ENCODE data around the gene HBQ1.
"Not testable (repeated sequence)": the region's sequence is repeated elsewhere in the genome, so short reads cannot be mapped to it uniquely, and the experiment has no call there.

HBQ1 gene

GRCh38 chr16:167122-167690 lies 13.1 kb upstream of the HBQ1 start:
- H3K4me2 ChIP-seq (ENCODE audit: insufficient read depth, low read length): no peak overlapping the region
- no peak overlapping the region for H2AFZ ChIP-seq (ENCODE audit: low read depth, low read length)
- H3K9ac ChIP-seq (ENCODE audit: low read depth, low read length): no peak overlapping the region
- no peaks in the 10 kb centered on the region for H3K4me1 ChIP-seq (ENCODE audit: insufficient read depth, low read length)
- H4K20me1 ChIP-seq (ENCODE audit: insufficient read depth, low read length): no peaks in the 10 kb centered on the region; the same call in 1 of the 2 replicates
- no peak for ATAC-seq (ENCODE audit: insufficient read depth, low read depth)
- H3K27me3 ChIP-seq (ENCODE audit: insufficient read depth, low read length, poor library complexity): no peaks in the 10 kb centered on the region
- H3K36me3 ChIP-seq (ENCODE audit: insufficient read depth, low read length): no peaks in the 10 kb centered on the region
- no peak for DNase-seq
- H3K9me3 ChIP-seq (ENCODE audit: insufficient read depth, low read length, severe bottlenecking): no peaks in the 10 kb centered on the region
- H3K27ac ChIP-seq (ENCODE audit: low read length): no peak overlapping the region
- TF ChIP-seq CTCF (IDR thresholded peaks at IDR 0.05; ENCODE audit: borderline replicate concordance, extremely low read depth, low read length, poor library complexity, severe bottlenecking) (no peak), EZH2 (IDR thresholded peaks at IDR 0.05; ENCODE audit: borderline replicate concordance, low read depth, low read length, severe bottlenecking) (no peak)
- H3K4me3 ChIP-seq (ENCODE audit: low read depth in 1 of 2, low read length in 2 of 2): no peak overlapping the region
- H3K79me2 ChIP-seq (ENCODE audit: insufficient read depth, low read length): no peaks in the 10 kb centered on the region

GRCh38 chr16:168424-168823 lies 11.8 kb upstream of the HBQ1 start:
- Histone ChIP-seq H4K20me1 (ENCODE audit: insufficient read depth, low read length) (no peaks in the 10 kb centered on the region; the same call in 1 of the 2 replicates), H3K79me2 (ENCODE audit: insufficient read depth, low read length) (no peaks in the 10 kb centered on the region), H3K4me1 (ENCODE audit: insufficient read depth, low read length) (no peaks in the 10 kb centered on the region), H2AFZ (ENCODE audit: low read depth, low read length) (no peak overlapping the region), H3K27me3 (ENCODE audit: insufficient read depth, low read length, poor library complexity) (no peaks in the 10 kb centered on the region), H3K4me3 (ENCODE audit: low read depth in 1 of 2, low read length in 2 of 2) (no peak overlapping the region), H3K27ac (ENCODE audit: low read length) (no peak overlapping the region), H3K4me2 (ENCODE audit: insufficient read depth, low read length) (no peak overlapping the region), H3K9ac (ENCODE audit: low read depth, low read length) (no peak overlapping the region), H3K36me3 (ENCODE audit: insufficient read depth, low read length) (no peaks in the 10 kb centered on the region), H3K9me3 (ENCODE audit: insufficient read depth, low read length, severe bottlenecking) (no peaks in the 10 kb centered on the region)
- TF ChIP-seq EZH2 (IDR thresholded peaks at IDR 0.05; ENCODE audit: borderline replicate concordance, low read depth, low read length, severe bottlenecking) (no peak), CTCF (IDR thresholded peaks at IDR 0.05; ENCODE audit: borderline replicate concordance, extremely low read depth, low read length, poor library complexity, severe bottlenecking) (no peak)
- DNase-seq (no peak), ATAC-seq (ENCODE audit: insufficient read depth, low read depth) (no peak)

- Histone ChIP-seq H3K4me1 (ENCODE audit: insufficient read depth, low read length) (no peaks in the 10 kb centered on the region), H3K79me2 (ENCODE audit: insufficient read depth, low read length) (no peaks in the 10 kb centered on the region), H3K4me3 (ENCODE audit: low read depth in 1 of 2, low read length in 2 of 2) (no peak overlapping the region), H2AFZ (ENCODE audit: low read depth, low read length) (no peak overlapping the region), H3K27me3 (ENCODE audit: insufficient read depth, low read length, poor library complexity) (no peaks in the 10 kb centered on the region), H3K9ac (ENCODE audit: low read depth, low read length) (no peak overlapping the region), H3K36me3 (ENCODE audit: insufficient read depth, low read length) (no peaks in the 10 kb centered on the region), H3K9me3 (ENCODE audit: insufficient read depth, low read length, severe bottlenecking) (no peaks in the 10 kb centered on the region), H3K4me2 (ENCODE audit: insufficient read depth, low read length) (no peak overlapping the region), H3K27ac (ENCODE audit: low read length) (no peak overlapping the region), H4K20me1 (ENCODE audit: insufficient read depth, low read length) (no peaks in the 10 kb centered on the region; the same call in 1 of the 2 replicates)
- DNase-seq (no peak), ATAC-seq (ENCODE audit: insufficient read depth, low read depth) (no peak)
- TF ChIP-seq EZH2 (IDR thresholded peaks at IDR 0.05; ENCODE audit: borderline replicate concordance, low read depth, low read length, severe bottlenecking) (no peak), CTCF (IDR thresholded peaks at IDR 0.05; ENCODE audit: borderline replicate concordance, extremely low read depth, low read length, poor library complexity, severe bottlenecking) (no peak)
Observed at GRCh38 chr16:169014-169413, 11.2 kb upstream of the HBQ1 start.

- H2AFZ ChIP-seq (ENCODE audit: low read depth, low read length); H4K20me1 ChIP-seq (ENCODE audit: insufficient read depth, low read length); H3K4me1 ChIP-seq (ENCODE audit: insufficient read depth, low read length); H3K27ac ChIP-seq (ENCODE audit: low read length); H3K36me3 ChIP-seq (ENCODE audit: insufficient read depth, low read length); H3K9me3 ChIP-seq (ENCODE audit: insufficient read depth, low read length, severe bottlenecking); H3K27me3 ChIP-seq (ENCODE audit: insufficient read depth, low read length, poor library complexity); H3K9ac ChIP-seq (ENCODE audit: low read depth, low read length); H3K79me2 ChIP-seq (ENCODE audit: insufficient read depth, low read length); H3K4me2 ChIP-seq (ENCODE audit: insufficient read depth, low read length); H3K4me3 ChIP-seq (ENCODE audit: low read depth in 1 of 2, low read length in 2 of 2): not testable (repeated sequence)
- DNase-seq: peak; percentile 31
- ATAC-seq (ENCODE audit: insufficient read depth, low read depth): peak; percentile 64; the same call in 2 of the 3 replicates
Observed at GRCh38 chr16:170088-170507, 10.2 kb upstream of the HBQ1 start.
